GM21619 (cell line): ENCODE measurements around the gene KRI1.
A peak's percentile ranks its signal among the peaks of the same experiment; 100 is the strongest.
"Not testable (repeated sequence)": the region's sequence is repeated elsewhere in the genome, so short reads cannot be mapped to it uniquely, and the experiment has no call there.

Source experiments
- ATAC-seq: cut with Tn5 transposase; IDR thresholded peaks from one replicate; pipeline ENCODE4 v1.9.1; 2021; ENCODE audit not compliant: unreplicated experiment

Gene KRI1

DNA sequence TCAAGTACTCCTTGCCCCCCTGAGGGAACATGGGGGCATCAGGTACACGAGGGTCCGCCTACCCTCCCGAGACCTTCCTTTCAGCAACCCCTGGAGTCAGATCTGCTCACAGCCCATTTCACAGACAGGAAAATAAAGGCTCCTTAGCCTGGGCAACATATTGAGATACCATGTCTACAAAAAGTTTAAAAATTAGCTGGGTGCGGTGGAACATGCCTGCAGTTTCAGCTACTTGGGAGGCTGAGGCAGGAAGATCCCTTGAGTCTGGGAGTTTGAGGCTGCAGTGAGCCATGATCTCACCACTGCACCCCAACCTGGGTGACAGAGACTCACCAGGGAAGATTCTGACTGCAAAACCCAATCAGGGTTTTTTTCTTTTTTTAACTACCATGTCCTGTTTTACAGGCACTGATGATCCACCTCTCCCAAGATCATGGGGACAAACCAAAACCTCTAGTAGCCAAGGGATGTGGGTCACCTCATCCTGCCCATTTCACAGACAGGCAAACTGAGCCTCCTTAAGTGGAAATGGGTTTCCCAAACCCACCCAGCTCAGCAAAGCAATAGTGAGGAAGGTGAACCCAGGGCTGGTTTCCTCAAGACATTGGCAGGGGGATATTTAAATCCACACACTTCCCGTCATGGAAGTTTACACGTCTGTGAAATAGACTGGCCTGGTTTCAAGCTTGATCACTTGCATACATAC, 9.4 kb upstream of the KRI1 start:
- ATAC-seq, result no peak

DNA sequence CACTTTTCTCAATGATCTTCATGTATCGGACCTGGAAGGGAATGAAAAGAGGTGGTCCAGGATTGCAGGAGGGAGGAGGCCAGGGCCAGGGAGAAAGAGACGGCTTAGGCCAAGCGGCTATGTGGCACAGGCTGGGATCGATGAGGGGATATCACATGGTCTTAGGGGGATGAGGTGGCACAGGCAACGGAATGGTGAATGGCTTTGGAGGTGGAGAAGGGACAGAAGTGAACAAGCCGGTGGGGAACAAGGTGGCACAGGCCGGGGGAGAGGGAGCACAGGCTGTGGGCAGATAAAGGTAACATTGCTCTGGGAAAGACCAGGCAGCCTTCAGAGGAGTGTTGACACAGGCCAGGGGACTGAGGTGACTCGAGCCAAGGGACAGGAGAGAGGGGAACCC, 8.7 kb upstream of the KRI1 start:
- no peak for ATAC-seq

DNA sequence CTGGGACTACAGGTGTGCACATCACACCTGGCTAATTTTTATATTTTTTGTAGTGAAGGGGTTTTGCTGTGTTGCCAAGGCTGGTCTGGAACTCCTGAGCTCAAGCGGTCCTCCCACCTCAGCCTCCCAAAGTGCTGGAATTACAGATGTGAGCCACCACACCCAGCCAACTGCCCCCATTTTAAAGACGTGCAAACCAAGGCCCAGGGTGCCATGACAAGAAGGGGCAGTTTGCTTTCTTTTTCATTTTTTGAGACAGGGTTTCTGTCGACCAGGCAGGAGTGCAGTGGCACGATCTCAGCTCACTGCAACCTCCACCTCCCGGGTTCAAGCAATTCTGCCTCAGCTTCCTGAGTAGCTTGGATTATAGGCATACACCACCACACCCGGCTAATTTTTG, 8.0 kb upstream of the KRI1 start:
- not testable (repeated sequence) for ATAC-seq

DNA sequence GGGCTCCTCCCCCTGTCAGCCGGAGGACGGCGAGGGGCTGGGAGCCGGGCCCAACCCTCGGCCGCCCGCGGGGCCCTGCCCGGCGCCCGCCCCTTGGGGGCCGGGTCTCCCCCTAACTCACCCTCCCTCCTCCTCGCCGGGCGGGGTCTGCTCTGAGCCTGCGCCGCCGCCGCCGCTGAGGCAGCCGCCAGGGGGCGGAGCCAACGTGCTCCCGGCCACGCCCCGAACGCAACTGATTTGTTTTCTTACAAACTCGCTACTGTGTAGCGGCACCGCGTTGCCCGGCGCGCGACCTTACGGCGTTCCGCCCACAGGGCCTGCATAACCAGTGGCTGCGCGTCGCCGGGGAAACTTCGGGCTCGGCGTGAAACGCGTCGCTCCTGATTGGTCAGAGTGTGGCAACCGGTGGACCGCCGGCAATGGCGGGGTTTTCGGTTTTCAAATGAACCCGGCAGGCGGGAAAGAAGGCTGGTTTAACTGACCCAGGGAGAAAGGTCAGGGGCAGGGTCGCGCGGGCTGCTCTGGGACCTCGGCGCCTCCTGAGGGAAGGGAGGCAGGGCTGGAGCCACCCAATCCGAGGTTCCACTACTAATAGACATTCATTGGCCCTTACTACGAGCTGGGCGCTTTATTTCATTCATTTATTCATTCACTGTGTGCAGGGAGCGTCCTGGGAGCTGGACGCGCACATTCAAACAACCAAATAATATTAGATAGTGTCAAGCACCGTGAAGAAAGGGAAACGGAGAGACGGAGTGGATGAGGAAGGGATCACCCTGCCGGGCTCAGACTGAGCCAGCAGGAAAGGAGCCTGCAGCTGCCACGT, 3.2 kb upstream of the KRI1 start, which contains the start of gene CDKN2D:
Gene CDKN2D, minus strand, starts transcription at position 154 of the 826 bp plus-strand sequence. CDS start 326 bp downstream, outside the sequence.
- peak; percentile 56 for ATAC-seq

DNA sequence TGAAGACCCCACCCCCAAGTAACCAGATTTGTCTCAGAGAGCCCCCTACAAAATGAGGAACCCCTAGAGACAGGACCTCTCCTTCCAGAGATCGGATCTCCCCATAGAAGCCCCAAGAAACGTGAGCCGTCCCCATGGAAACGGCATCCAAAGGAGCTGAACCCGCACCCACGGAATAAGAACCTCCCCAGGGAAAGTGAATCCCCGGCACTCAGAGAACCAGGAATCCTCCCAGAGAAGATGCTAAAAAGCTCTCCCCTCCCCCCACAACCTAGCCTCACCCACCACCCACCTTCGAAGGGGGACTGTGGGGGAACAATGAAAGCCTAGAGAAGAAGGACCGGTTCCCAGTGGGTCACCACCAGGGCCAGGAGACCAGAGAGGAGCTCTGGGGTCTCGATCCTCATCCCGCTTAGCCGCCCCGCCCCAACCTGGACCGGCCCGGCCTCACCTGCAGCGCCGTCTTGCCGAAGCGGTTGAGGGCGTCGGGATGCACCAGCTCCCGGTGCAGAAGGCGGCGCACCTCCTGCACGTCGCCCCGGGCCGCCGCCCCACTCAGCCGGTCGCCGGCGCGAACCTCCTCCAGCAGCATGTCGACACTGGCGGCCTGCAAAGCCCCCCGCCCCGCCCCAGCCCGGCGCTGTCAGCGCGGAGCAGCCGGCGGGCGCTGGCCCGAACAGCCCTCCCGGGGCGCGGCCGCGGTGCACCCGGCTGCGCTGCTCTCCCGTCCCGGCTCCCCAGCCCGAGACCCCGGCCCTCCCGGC, 2.4 kb upstream of the KRI1 start:
- ATAC-seq, result peak; percentile 7

DNA sequence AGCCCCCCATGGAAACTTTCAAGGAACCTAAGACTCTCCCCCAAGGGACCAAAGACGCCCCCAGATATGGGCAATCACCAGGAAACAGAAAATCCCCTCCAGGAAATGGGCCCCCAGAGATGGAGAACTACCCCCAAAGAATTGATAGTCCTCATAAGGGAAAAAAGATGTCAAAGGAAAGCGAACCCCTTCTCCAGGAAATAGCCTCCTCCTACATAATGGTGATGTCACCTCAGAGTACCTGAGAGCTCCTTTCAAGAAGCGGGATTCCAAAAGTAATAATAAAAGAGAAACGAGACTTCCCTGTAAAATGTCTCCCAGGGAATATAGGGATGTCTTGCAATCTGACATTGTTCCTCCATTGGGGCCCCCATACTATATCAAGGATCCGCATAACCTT, 1.8 kb upstream of the KRI1 start:
- ATAC-seq, result no peak

DNA sequence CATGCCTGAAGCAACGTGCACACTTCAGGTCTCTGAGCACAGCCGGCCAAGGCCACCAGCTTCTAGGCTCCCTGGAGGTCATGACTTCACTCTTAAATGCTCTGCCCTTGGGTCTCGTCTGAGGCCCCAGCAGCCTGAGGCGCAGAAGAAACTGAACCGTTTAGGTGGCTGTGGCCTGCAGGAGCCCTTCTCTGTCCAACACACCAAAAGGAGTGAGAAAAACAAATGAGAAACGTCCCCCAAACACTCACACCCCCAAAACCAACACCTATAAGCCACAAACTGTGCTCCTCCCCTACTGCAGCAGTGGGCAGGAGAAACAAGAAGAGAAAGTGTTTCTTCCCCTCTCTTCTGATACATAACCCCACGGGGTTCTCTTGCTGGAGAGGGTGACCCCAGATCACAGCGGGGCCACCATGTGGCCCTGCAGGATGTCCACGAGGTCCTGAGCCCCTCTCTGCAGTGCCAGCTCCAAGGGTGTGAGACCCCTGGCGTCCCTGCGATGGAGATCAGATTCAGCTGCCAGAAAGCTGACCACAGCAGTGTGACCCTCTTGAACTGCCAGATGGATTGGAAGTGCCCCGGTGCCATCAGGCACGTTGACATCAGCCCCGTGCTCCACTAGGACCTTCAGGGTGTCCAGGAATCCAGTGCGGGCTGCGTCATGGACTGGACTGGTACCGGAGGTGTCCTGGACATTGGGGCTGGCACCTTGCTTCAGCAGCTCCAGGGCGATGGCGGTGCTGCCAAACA, 1.0 kb upstream of the KRI1 start:
- ATAC-seq, result peak; percentile 22

DNA sequence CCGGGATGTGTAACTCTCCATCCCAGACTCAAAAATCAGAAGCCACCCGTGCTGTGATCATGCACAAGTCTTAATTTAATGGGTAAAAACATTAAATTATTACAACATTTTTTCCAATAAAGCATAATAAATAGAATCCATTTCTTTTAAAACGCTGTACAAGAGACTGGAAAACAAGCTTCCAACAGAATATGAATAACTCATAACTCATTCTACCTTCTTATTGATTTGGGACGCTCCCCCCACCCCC, 523 bp upstream of the KRI1 start:
- no peak for ATAC-seq

DNA sequence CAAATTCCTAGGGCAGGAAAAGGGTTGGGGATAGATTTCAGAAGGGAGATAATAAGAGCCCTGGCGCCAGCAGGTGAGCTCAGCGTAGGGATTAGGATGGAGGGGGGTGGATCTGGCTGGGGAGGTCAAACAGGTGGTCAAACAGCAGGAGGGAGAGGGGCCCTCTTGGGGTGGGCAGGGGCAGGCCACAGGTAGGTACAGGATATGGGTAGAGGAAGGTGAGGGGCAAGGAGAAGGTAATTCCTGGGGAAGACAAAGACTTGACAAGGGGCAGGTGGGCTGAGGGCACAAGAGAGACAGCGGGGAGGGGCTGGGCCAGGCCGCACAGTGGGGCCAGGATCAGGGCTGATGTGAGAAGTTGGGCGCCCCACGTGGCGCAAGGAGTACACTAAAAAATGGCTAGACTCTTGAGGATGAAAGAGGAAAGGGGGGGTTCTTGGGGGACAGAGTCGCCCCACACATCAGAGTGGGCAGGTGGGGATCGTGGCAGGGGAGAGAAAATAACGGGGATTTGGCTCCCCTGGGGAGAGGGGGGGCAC, 713 bp downstream of the KRI1 start:
- ATAC-seq, result no peak

DNA sequence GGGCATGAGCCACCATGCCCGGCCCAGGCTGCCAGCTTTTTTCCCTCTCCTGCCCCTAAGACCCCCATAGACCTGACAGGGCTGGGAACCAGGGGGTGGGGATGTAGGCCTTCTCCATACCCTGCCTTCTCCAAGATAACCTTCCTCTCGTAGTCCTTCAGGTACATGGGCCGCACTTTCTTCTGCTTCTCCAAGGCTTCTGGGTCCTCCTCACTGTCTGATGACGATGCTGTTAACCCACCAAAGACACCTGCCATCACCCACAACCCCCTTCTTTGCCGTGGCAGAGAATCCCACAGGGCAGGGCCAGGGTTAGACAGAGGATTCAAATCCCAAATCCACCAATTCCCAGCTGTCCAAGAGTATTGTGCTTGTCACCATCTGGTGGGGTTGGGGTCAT, 3.2 kb downstream of the KRI1 start:
- no peak for ATAC-seq

DNA sequence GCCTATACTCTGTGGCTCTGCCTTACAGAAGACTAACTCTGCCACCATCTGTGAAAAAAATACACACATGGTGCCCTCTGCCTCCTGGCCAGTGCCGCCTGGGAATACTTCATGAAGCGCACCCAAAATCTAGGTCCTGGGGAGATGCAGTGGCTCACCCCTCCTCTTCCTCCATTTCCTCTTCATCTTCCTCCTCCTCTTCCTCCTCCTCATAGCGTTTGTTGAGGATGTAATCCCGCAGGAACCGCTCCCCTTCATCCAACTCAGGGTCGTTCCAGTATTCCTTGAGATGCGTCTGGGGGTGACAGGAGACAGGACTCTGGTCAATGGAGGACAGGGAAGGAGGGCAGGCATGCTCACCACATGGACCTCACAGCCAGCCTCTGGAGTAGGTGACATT, 5.7 kb downstream of the KRI1 start:
- ATAC-seq, result no peak

DNA sequence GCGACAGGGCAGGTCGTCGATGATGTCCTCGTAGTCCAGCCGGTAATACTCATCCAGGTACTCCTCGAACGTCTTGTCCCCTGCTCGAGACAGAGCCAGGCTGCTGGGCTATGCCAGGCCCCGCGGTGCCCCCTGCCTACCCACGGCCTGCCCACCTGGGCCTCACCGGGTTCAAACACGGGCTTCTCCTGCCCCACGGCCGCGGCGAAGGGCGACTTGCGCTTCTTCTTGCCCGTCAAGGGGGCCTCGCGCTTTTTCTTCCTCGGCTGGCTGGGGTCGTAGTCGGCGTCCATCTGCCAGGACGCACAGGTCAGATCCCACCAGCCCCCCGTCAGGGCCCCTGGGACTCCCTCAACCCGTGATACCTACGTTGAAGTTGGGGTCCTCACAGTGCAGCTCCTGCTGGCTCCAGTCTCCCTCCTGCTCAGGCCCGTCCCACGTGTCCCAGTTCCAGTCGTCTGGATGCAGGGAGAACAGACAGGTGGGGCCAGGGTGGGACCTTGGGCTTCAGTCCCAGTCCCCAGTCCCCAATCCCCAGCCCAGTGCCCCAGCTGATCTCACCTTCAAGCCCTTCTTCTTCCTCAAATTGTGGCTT, 8.1 kb downstream of the KRI1 start:
- ATAC-seq, result no peak

DNA sequence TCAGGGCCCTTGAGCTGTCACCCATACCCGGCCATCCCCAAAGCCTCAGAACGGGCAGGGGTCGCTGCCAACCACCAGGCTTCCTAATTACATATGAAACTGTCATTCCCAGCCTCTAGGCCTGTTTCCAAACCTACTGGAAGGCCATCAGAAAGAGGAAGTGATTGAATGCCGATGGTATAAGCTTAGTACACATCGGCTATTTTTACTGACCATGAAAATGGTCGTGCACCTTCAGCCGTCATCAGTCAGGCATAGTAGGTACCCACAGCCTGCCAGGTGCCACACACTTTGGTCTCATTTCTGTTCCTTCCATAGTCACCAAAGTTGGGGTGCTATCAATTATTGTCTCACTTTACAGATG, 10.2 kb downstream of the KRI1 start:
- ATAC-seq, result no peak

DNA sequence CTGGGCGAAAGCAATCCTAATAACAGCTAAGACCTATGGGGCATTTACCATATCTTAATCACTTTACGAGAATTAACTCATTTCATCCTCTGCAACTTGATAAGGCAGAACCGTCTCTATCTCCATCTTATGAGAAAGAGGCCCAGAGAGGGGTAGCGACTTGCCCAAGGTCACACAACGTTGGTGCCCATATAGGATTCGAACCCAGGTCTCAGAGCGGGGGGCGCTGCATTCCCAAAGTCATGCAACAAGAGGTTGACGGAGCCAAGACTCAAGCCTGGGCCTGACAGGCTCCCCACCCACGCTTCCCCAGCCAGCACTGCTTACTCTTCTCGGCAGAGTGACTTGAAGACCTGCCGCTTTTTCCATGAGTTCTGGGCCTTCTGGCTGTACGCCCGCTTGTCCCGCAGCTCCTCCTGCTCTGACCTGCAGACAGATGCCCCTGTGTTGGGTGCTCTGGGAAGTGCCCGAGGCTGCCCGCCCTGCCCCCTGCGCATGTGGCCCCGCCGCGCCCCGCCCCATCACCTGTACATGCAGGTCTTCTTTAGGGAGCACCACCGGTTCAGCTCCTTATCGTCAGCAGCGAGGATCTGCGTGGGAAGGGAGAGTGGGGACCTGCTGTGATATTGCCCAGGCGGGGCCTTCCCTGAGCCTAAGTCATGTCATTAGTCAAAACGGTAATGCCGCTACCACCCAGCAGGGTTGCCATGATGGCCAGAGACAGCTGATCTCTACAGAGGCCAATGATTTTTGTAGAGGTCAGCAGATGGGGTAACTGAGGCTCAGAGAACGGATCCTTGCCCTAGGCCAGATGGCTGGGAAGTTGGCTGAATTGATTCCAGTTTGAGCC, 10.8 kb downstream of the KRI1 start:
- no peak for ATAC-seq

DNA sequence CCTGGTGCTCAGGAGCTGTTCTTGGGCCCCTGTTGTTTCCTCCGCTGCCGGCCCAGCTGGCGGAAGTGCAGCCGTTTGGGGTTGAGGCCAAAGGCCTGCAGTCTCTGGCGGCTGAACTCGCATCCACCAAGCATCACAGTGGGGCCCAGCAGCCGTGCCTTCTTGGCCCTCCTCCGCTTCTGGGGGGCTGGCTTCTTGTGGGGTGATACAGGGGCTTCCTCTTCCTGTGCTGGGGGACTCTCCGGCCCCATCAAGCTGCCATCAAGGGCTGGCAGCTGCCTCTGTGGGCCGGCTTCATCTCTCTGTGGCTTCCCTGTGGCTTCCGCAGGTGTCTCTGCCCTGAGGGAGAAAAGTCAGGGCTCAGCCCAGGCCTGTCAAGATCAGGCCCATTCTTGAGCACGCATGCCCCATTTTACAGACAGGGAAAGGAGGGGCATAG, 11.8 kb downstream of the KRI1 start:
- ATAC-seq, result peak; percentile 61

DNA sequence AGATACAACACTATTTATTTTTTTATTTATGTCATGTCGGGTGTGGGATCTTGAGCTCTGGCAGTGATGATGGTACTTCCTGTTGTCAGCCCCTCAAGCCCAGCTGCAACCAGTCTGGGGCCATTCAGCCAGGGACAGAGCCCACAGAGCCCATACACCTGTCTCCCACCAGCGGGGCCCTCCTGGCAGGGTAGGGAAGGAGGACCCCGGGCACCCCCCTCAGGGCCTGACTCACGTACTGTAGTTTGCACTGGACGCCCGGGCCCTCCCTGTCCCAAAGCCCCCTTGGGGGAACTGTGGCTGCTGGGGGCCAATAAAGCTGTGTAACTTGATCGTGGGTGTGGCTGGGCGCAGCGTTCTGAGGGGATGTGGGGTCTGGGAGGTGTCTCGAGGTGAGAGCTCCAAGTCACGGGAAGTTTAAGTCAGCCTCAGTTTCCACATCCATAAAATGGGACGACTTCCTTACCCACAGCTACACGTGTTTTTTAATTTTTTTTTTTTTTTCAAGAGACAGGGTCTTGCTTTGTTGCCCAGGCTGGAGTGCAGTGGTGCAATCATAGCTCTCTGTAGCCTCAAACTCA, 12.6 kb downstream of the KRI1 start:
- ATAC-seq, result no peak

DNA sequence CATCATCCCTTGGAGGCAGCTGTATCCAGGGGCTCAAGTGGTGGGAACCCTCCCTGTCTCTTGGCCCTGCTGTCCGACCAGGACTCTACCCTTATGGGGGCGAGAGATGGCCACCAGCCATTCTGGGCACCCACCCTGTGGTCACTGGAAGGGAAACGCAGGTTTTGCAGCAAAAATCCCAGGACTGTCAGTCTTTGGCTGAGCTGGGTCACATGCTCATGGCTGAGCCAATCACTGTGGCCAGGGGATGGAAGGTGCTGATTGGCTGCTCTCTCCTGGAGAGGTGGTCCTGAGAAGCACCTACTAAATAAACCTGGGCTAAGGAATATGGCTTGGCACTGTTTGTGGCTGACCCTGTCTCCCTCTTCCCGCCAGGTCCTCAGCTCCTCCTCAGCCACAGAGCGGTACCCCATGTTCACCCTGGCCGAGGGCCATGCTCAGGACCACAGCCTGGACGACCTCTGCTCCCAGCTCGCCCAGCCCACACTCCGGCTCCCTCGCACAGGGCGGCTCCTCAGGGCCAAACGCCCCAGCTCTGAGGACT, 13.2 kb downstream of the KRI1 start:
- ATAC-seq, result no peak

DNA sequence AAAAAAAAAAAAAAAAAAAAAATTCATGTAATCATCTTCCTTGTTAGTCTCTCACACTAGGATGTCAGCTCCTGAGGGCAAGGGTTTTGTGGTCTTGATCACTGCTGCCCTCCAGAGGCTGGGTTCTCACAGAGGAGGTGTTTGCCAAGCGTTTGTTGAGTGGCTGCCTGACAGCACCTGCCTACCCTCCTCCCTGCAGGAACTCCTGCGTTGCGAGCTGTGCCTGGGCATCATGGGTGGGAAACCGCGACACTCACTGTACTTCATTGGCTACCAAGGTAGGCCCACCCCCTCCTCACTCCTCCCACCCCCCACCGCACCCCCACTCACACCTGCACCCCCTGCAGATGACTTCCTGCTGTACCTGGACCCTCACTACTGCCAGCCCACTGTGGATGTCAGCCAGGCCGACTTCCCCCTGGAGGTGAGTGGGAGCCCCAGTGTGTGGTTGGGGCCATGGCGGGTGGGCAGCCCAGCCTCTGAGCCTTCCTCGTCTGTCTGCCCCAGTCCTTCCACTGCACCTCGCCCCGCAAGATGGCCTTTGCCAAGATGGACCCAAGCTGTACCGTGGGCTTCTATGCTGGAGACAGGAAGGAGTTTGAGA, 14.0 kb downstream of the KRI1 start:
- no peak for ATAC-seq

DNA sequence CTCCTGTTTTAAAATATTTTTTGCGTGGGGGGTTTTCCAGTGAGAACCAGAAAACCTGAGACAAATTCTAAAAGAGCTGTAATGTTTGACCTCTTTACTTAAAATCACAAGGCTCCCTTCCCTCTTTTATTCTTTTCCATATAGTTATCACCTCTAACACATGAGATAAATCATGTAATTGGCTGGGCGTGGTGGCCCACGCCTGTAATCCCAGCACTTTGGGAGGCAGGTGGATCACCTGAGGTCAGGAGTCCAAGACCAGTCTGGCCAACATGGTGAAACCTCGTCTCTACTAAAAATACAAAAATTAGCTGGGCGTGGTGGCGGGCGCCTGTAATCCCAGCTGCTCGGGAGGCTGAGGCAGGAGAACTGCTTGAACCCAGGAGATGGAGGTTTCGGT, 14.8 kb downstream of the KRI1 start:
- ATAC-seq, result not testable (repeated sequence)
